OCI-M1 (cell line): ENCODE measurements around the gene PIK3R5.
"Not testable (repeated sequence)": the region's sequence is repeated elsewhere in the genome, so short reads cannot be mapped to it uniquely, and the experiment has no call there.

ENCODE experiments used
- DNase-seq: peaks from one replicate; lab custom pipeline; 2025; lab: John Stamatoyannopoulos, UW

The PIK3R5 gene, protein sequence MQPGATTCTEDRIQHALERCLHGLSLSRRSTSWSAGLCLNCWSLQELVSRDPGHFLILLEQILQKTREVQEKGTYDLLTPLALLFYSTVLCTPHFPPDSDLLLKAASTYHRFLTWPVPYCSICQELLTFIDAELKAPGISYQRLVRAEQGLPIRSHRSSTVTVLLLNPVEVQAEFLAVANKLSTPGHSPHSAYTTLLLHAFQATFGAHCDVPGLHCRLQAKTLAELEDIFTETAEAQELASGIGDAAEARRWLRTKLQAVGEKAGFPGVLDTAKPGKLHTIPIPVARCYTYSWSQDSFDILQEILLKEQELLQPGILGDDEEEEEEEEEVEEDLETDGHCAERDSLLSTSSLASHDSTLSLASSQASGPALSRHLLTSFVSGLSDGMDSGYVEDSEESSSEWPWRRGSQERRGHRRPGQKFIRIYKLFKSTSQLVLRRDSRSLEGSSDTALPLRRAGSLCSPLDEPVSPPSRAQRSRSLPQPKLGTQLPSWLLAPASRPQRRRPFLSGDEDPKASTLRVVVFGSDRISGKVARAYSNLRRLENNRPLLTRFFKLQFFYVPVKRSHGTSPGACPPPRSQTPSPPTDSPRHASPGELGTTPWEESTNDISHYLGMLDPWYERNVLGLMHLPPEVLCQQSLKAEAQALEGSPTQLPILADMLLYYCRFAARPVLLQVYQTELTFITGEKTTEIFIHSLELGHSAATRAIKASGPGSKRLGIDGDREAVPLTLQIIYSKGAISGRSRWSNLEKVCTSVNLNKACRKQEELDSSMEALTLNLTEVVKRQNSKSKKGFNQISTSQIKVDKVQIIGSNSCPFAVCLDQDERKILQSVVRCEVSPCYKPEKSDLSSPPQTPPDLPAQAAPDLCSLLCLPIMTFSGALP

DNA sequence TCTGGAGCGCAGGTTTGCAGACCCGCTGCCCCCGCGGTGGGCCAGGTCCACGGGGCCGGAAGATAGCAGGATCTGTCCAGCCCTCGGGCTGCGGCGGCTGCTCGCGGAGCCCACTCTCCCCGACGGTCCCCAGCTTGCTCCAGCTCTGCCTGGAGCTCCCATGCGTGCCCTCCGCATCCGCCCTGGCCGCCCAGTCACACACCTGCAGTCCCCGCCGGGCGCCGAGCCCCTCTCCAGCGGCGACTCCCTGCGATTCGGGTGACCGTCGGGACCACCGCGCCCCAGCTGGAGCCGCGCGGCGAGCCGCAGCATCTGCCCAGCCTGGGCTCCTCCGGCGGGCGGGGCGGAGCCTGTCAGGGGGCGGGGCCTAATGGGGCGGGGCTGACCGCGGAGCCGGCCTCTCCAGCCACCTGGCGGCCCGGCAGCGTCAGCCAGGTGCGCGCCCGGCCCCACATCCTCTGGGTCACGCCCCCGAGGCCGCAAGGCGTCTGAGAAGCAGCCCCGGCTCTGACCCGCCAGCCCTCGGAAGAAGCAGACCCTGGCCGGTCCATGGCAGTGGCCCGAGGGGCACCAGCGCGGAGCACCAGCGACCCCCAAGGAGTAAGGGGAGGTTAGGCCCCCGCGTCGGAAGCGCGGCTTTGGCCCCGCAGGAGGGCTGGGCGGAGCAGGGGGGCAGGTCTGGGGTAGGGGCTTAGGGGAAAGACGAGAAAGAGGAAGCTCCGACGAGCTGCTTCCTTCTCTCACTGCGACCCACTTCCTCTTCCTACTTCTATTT lies at the start of gene PIK3R5:
Gene PIK3R5 (minus strand): TSS at position 314 of the 775 bp plus-strand sequence. CDS start 54,213 bp downstream, outside the sequence.
- DNase-seq, result peak; percentile 87

- DNase-seq, result no peak
Observed at GRCh38 chr17:9011001-9011400, 45.5 kb upstream of the PIK3R5 start.

- no peak for DNase-seq
Observed at GRCh38 chr17:9009737-9010136, 44.2 kb upstream of the PIK3R5 start.

DNA sequence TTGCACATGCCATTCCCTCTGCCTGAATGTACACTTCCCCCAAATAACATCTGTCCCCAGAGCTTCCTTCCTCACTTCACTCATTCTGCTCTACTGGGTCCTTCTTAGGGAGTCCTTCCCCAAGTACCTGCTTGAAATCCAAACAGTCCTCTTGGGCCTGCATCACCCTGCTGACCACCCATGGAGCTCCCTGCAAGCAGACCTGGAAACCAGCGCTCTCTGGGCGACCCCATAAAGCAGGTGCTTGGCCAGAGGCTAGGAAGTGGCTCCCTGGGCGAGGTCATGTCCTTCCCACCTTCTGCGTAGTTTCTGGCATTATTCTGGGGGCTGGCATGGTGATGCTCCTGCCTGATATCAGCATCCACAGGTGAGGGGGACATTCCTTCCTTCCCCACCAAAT lies 43.6 kb upstream of the PIK3R5 start:
- no peak for DNase-seq

DNA sequence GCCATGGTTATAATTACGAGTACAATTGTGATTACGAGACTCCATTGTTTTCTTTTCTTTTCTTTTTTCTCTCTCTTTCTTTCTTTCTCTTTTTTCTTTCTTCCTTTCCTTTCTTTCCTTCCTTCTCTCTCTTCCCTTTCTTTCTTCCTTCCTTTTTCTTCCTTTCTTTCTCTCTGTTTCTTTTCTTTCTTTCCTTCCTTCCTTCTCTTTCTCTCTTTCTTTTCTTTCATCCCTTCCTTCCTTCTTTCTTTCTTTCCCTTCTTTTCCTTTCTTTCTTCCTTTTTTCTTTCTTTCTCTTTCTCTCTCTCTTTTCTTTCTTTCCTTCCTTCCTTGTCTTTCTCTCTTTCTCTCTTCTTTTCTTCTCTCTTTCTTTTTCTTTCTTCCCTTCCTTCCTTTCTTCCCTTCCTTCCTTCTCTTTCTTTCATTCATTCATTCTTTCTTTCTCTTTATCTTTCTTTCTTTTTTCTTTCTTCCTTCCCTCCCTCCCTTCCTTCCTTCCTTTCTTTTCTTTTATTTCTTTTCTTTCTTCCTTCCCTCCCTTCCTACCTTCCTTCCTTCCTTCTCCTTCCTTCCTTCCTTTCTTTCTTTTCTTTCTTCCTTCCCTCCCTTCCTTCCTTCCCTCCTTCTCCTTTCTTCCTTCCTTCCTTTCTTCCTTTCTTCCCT lies 41.7 kb upstream of the PIK3R5 start:
- no peak for DNase-seq

GRCh38 chr17:9006175-9006767 lies 40.8 kb upstream of the PIK3R5 start:
- no peak for DNase-seq

GRCh38 chr17:9004961-9005285 lies 39.4 kb upstream of the PIK3R5 start:
- DNase-seq, result no peak

DNA sequence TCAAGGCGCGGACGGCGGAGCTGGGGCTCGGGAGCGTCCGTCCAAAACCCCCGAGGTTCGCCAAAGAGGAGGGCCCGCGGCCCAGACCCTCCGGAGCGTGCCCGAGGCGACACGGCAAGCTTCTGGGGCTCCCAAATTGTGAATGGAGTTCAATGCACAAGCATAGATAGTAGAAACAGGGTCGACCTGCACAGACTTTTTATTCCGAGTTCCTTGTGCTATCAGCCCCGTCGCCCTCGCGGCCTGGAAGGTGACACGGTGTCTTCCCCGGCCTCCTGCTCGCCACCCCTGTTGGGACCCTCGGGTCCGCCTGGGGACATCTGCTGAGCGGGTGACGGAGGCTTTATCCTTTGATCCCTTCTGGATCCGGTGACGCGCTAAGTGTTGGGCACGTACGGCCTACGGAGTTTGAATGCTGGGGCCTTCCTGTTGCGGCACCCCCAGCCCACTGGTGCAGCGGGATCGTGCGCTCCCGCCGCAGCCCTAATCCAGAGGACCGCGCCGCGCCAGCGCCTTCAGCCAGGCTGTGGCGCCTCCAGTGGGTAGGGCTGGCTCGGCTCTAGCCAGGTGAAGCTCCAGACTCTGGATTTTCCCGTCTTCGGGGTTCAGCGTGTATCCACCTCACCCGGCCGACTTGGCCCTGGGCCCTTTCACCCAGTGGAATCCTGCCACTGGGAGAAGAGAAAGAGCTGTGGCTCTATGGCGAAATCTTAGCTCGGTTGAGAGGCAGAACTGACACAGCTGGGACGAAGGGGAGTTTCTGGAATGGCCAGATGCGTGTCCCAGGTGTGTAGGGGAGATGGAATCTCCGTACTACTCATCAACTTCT lies 38.8 kb upstream of the PIK3R5 start:
- no peak for DNase-seq

DNA sequence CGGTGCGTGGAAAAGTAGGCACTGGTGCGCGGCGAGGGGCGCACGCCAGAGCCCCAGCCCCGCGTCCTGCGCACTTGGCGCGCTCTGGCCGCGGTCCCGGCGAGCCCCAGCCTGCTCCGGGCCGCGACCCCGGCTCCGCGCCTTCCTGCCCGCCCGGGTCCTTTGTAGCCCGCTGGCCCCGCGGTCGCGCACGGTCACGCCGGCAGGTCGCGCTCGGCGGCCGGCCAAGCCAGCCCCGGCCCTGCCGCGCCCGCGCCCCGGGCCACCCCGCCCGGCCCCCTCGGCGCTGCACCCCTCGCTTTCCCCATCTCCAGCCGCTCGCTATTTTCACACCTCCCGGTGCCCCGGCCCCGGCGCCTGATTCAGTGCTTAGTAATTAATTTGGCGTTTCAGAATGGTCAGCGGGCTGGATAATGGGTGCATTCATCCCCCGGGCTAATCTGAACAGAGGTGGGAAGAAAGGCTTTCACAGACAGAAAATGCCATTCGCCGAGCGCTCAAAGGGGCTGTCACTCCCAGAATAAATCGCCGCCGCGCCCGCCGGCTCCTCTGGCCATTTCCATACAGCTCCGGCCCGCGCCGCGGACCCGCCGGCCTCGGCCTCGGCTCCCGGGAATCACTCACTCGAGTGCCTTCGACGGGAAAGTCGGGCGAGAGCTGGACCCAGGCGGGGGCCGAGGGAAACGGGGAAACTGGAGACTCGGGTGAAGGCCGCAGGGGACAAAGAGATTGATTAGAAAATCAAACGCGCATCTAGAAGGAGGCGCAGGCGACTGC lies 38.0 kb upstream of the PIK3R5 start:
- no peak for DNase-seq

GRCh38 chr17:9002606-9003354 lies 37.3 kb upstream of the PIK3R5 start:
- DNase-seq, result no peak

GRCh38 chr17:9002227-9002605 lies 36.7 kb upstream of the PIK3R5 start:
- DNase-seq, result no peak

GRCh38 chr17:9001559-9001958 lies 36.1 kb upstream of the PIK3R5 start:
- DNase-seq, result no peak

DNA sequence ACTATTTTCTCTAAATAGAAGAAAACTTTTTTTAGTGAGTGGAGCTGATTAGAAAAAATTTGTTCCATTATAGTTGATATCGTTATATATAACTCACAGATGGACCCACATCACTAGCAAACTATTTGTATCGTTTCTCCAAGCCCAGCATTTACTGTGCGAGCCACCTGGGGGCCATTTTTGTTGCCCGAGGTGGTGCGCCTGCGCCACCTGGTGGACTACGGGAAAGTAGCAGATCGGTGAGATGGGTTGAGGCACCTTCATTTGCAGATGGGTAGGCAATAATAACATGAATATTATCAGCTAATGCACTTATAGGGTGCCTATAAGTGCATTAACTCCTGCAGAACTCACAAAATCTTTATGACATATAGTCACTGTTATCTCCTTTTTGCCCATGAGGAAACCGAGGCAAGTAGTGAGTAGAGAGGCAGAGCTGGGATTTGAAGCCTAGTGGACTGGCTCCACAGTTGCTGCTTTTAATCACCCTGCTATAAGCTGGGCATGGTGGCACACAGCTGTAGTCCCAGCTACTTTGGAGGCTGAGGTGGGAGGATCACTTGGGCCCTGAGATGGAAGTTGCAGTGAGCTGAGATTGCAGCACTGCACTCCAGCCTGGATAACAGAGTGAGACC lies 32.6 kb upstream of the PIK3R5 start:
- DNase-seq, result peak; percentile 85

DNA sequence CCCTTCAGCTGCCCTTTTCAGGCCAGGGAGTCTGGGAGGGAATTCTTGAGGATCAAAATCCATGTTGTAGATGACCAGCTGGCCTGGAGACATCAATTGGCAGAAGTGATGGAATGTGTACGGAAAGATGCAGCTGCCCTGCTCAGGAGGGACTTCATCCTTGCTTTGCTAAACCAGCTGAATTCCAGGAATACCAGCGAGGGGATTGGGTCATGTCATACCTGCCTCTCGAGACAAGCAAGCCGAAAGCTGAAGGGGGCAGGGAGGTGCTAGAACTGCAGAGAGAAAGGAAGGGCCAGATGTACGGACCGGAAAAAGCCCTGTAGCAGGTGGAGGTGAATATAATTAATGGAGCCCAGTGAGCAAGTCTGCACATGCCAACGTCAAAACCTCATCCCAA lies 30.2 kb upstream of the PIK3R5 start:
- no peak for DNase-seq

DNA sequence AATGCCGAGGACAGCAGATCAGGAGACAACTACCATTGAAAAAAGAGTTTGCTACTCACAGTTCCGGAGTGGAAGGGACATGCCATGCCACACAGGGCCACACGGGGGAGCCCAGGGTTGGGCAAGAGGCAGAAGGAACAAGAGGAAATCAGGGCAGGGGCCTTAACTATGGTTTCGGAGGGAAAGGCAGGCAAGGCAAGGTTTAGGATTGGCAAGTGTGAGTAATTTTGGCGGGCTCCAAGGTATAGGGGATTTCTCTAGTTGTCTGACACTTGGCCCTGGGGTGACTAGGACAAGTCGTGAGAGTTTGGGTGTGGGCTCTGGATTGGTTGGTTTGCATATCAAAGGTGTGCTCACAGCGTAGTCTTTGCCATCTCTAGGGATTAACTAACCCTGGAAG lies 28.8 kb upstream of the PIK3R5 start:
- DNase-seq, result peak; percentile 83

DNA sequence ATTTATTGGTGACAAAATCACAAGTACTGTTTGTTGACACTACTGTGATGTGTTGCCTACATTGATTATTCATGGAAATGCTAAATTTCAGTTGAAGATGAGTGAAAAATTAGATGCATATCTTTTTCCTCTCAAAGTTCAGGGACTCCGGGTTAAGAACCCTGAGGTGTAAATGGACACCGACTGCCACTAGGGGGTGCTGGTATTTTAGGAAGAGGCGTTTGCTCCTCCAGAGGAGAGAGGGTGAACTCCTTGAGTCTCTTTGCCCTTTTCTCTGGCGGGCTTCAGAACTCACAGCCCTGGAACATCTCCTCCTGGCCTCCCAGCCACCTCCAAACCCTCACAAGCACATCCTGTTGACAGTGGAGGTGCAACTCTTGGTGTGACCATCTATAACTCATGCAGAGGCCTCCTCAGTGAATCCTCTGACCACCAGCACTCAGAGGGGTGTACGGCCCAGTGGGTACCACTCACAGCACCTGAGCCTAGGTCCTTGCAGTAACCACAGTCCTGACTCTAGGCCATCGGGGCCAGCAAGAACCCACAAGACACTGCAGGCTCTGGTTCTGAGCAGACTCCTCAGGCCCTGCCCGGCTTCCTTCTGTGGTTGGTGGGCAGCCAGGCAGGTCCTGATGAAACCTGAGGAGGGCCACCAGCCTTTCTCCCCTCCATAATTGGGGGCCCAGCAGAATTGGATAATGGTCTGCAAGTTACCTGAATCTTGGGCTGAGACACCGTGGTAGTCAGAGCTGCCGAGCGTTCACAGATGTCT lies 26.2 kb upstream of the PIK3R5 start:
- DNase-seq, result peak; percentile 89

GRCh38 chr17:8988263-8988935 lies 22.9 kb upstream of the PIK3R5 start:
- DNase-seq, result not testable (repeated sequence)
